Sigmoid colon (tissue), 7 donors: ENCODE data around the gene RPS6KA5. TPM values are rescaled to one million over a fixed set of nuclear protein-coding genes. Genes with fewer than 3 reads are reported as not detected.
"Not testable (repeated sequence)": the region's sequence is repeated elsewhere in the genome, so short reads cannot be mapped to it uniquely, and the experiment has no call there.

Source experiments
- DNase-seq: peaks from one replicate; pipeline ENCODE4 v3.0.0-alpha.2; 2019
- H3K27ac ChIP-seq, 4 donors: fragments of 200-600 bp; sonication (generic); one replicate each; pipeline ENCODE4 v1.5.1; 2016 to 2019; ENCODE audit warnings: mild to moderate bottlenecking in 1 of 4
- H3K27me3 ChIP-seq, 3 donors: fragments of 200-600 bp; sonication (generic); one replicate each; pipeline ENCODE4 v1.5.1; 2019; ENCODE audit warnings: mild to moderate bottlenecking in 1 of 3
- H3K36me3 ChIP-seq, 4 donors: fragments of 200-600 bp; sonication (generic); one replicate each; pipeline ENCODE4 v1.5.1; 2016 to 2019
- H3K4me1 ChIP-seq, 4 donors: fragments of 200-600 bp; sonication (generic); one replicate each; pipeline ENCODE4 v1.5.1; 2017 to 2019
- H3K4me3 ChIP-seq, 4 donors: fragments of 200-600 bp; sonication (generic); one replicate each; pipeline ENCODE4 v1.5.1; 2017 to 2019; ENCODE audit warnings: mild to moderate bottlenecking in 2 of 4, moderate library complexity in 1 of 4
- H3K9me3 ChIP-seq, 4 donors: fragments of 200-600 bp in 3 of 4; sonication (generic) in 3 of 4; one replicate each; pipeline versions ENCODE4 v1.5.1 to v1.6.1; 2013 to 2019
- EP300 ChIP-seq, 4 donors: sonication (generic); formaldehyde crosslinking; IDR thresholded peaks; one replicate each; pipeline ENCODE4 v1.6.1; 2017; ENCODE audit warnings: antibody characterized with exemption in 4 of 4
- POLR2A ChIP-seq, 2 donors: fragments of 450-650 bp; IDR thresholded peaks; one replicate each; pipeline ENCODE4 v1.6.1; 2016; ENCODE audit warnings: antibody characterized with exemption in 2 of 2, mild to moderate bottlenecking in 2 of 2, moderate library complexity in 2 of 2
- POLR2AphosphoS5 ChIP-seq, 4 donors: sonication (generic); formaldehyde crosslinking; IDR thresholded peaks; one replicate each; pipeline ENCODE4 v1.6.1; 2017; ENCODE audit warnings: antibody characterized with exemption in 4 of 4
- WGBS, 2 donors: extraction: QIAGEN DNeasy Blood & Tissue Kit; methylation state at CpG; one replicate each; pipeline ENCODE4 v1.1.7; 2013; 5-methylcytosine and 5-hydroxymethylcytosine counted together
- intact Hi-C: fragments of 100-400 bp; cut with DNase I; formaldehyde crosslinking; loops from one replicate; pipeline ENCODE4 v1.15.1; 2023
- polyA plus RNA-seq, 3 donors: library from polyadenylated mRNA; stranded (reverse); fragments of 200-250 nt; gene quantifications; one replicate each; pipeline ENCODE4 v1.2.3, GENCODE V29; 2013
- total RNA-seq, 4 donors: library from RNA; depleted of rRNA; stranded (reverse); fragments of >200 nt; gene quantifications; one replicate each; pipeline ENCODE4 v1.1.0, GENCODE V29; 2016
- TF ChIP-seq, protein P1 (sequence below), 4 experiments: fragments of 450-650 bp in 3 of 4; fragments of 200-600 bp in 1 of 4; IDR thresholded peaks; one replicate each; pipeline ENCODE4 v1.5.1; 2016 to 2019; ENCODE audit warnings: antibody characterized with exemption in 4 of 4, mild to moderate bottlenecking in 3 of 4, moderate library complexity in 2 of 4
- donor health status: healthy with polysubstance abuse.
- donor health status: Bipolar disorder and iron deficiency.
- donor health status: healthy.

Gene RPS6KA5
- total and polyA plus RNA-seq, 7 donors, result 3.6 to 36.4 (median 18.2) TPM

DNA sequence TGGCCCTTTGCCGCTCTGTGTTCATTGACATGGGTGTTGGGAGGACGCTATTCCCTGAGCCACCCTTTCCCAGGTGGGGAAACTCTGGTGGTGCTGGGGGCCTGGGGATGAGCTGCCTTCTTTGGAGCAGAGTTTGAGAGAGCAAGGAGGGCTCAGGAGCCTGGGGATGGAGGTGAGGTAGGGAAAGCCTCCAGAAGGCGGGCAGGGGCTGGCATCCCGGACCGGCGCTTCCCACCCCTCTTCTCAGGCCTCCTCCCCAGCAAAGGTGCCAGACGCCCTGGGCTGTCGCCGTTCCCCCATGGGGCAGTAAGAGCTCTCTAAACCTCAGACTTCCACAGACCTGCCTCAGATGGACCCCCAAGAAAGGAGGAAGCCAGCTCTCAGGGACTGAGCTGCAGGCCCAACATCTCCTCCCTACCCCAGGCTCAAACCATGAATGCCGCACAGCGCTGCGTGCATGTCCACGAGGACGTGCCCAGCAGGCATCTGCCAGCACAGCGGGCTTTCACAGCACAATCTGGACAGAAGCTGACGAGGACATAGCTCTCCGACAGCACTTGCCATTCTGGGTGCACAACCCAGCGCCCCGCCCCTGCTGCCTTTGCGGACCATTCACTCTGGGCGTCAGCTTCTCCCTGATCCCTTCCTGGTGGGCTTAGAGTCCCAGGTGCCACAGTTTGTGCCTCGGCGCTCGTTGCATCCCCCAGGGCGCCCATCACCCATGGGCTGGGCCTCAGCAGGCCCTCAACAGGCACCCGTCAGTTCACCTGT, 229.3 kb downstream of the RPS6KA5 start:
- 91 to 95% methylated on average over 26 of the region's 26 CpGs for WGBS, 2 donors

DNA sequence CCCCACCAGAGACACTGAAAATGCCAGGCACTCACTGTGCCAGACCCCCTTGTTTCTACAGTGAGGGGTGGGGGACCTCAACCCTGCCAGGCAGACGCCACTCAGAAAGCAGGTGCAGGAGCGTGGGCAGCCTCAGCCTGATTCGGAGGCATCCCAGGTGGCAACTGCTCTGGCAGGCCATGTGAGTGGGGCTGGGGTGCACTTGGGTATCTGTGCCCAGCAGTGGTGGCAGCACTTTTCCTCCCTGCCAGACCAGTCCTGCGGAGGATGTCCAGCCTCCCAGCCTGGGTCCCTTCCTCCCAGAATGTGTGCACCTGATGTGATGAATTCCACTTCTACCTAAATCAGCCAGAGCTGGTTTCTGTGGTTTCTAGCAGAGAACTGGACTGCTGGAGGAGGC, 230.8 kb downstream of the RPS6KA5 start:
- Histone ChIP-seq H3K27ac (no peak overlapping the region), H3K9me3 (no peaks in the 10 kb centered on the region), H3K36me3 (no peaks in the 10 kb centered on the region), H3K4me3 (no peak overlapping the region), H3K4me1 (peaks cover 0 to 16% (median 8%) of the 10 kb centered on the region in 4 donors), H3K27me3 (no peaks in the 10 kb centered on the region)
- DNase-seq, result no peak
- 94 to 97% methylated on average over 4 of the region's 4 CpGs for WGBS, 2 donors
- TF ChIP-seq, protein P1, sequence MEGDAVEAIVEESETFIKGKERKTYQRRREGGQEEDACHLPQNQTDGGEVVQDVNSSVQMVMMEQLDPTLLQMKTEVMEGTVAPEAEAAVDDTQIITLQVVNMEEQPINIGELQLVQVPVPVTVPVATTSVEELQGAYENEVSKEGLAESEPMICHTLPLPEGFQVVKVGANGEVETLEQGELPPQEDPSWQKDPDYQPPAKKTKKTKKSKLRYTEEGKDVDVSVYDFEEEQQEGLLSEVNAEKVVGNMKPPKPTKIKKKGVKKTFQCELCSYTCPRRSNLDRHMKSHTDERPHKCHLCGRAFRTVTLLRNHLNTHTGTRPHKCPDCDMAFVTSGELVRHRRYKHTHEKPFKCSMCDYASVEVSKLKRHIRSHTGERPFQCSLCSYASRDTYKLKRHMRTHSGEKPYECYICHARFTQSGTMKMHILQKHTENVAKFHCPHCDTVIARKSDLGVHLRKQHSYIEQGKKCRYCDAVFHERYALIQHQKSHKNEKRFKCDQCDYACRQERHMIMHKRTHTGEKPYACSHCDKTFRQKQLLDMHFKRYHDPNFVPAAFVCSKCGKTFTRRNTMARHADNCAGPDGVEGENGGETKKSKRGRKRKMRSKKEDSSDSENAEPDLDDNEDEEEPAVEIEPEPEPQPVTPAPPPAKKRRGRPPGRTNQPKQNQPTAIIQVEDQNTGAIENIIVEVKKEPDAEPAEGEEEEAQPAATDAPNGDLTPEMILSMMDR (IDR thresholded peaks at IDR 0.05), result no peak
- no peak for TF ChIP-seq POLR2AphosphoS5 (IDR thresholded peaks at IDR 0.05)
- no peak for TF ChIP-seq EP300 (IDR thresholded peaks at IDR 0.05)
- no peak for TF ChIP-seq POLR2A (IDR thresholded peaks at IDR 0.05)
- intact Hi-C loops, result no loop called here

More for the DNA sequence above, 229.3 kb downstream of the RPS6KA5 start:
- Histone ChIP-seq H3K4me3 (no peak overlapping the region), H3K4me1 (peaks cover 0 to 16% (median 8%) of the 10 kb centered on the region in 4 donors), H3K27ac (no peak overlapping the region), H3K9me3 (no peaks in the 10 kb centered on the region), H3K36me3 (no peaks in the 10 kb centered on the region), H3K27me3 (no peaks in the 10 kb centered on the region)
- intact Hi-C loops, result no loop called here
- DNase-seq, result peak; percentile 58
- TF ChIP-seq POLR2AphosphoS5 (IDR thresholded peaks at IDR 0.05) (no peak), POLR2A (IDR thresholded peaks at IDR 0.05) (no peak), EP300 (IDR thresholded peaks at IDR 0.05) (no peak)
- TF ChIP-seq, protein P1 (IDR thresholded peaks at IDR 0.05), result no peak

DNA sequence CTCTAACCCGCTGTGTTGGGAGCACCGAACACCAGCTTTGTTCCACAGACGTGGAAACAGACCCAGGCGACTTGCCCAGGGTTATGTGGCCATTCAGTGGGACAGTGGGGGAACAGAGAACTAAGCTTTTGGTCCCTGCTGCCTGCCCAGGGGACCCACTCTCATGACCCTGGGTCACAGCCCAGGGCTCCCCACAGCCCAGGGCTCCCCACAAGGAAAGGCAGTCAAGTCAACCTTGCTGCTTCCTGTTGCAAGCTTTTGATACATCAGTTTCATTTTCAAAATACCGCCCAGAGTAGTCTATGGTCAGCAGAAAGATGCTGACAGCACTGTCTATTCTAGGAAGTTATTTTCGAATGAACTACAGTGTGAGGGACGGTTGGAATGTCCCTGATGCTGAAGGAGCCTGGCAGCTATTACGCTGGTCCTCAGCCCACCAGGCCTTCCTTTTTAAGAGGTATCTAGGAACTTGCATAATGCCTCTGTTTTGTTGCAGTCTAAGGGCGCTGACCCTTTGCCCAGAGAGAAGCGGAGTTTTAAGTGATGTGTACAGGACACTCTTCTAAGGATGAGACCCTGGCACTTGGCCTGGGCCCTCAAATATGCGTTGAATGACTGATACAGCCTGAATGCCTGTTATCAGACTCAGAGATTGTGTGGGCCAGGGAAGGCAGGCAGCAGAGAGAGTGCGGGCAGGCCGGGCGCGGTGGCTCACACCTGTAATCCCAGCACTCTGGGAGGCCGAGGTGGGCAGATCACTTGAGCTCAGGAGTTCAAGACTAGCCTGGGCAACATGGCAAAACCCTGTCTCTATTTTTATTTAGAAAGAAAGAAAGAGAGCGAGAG, 231.6 kb downstream of the RPS6KA5 start:
- Histone ChIP-seq H3K4me1 (peaks cover 0 to 16% (median 8%) of the 10 kb centered on the region in 4 donors), H3K4me3 (peak overlapping the region; percentile 23 to 46 (median 40)), H3K27ac (peak overlapping the region; percentile 63 to 83 (median 77)), H3K27me3 (no peaks in the 10 kb centered on the region), H3K9me3 (no peaks in the 10 kb centered on the region), H3K36me3 (no peaks in the 10 kb centered on the region)
- no peak for DNase-seq
- 81 to 87% methylated on average over 17 of the region's 17 CpGs for WGBS, 2 donors
- TF ChIP-seq, protein P1 (IDR thresholded peaks at IDR 0.05), result no peak
- no peak for TF ChIP-seq POLR2A (IDR thresholded peaks at IDR 0.05)
- TF ChIP-seq POLR2AphosphoS5 (IDR thresholded peaks at IDR 0.05), result no peak
- TF ChIP-seq EP300 (IDR thresholded peaks at IDR 0.05), result no peak
- intact Hi-C loops, result no loop called here

DNA sequence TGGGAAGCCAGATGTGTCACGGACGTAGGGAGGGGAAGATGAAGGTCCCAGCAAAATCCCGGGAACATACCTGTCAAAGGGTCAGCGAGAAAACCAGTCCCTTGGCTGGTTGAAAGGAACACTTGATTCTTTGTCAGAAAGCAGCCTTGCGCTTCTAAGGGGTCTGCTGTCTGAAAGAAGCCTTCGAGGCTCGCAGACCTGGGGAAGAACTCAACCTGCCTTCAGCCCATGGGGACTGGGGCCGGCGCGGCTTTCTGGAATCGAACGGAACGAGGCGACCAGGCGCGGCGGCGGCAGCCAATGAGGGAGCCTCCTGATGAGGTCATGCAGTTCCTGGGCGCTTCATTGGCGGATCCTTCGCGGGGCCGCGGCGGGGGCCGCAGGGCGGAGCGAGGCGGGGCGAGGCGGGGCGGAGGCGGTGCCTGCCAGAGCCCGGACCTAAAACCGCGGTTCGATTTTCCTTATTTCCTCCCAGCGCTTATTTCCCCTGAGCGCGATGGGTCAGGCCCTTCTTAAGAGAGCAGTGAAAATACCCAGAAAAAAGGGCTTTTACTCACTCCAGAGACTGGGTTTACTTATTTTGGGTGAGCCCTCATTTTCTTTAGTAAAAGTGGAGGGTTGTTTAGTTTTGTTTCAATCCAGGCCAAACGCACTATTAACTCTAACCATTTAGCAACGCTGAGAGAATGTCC, 232.4 kb downstream of the RPS6KA5 start:
- WGBS, 2 donors, result 2 to 4% methylated on average over 42 of the region's 42 CpGs
- Histone ChIP-seq H3K4me1 (peaks cover 0 to 16% (median 8%) of the 10 kb centered on the region in 4 donors), H3K36me3 (no peaks in the 10 kb centered on the region), H3K27ac (peak overlapping the region; percentile 63 to 83 (median 77)), H3K4me3 (peak overlapping the region; percentile 23 to 46 (median 40)), H3K27me3 (no peaks in the 10 kb centered on the region), H3K9me3 (peaks cover 0 to 3% (median under 1%) of the 10 kb centered on the region in 4 donors)
- TF ChIP-seq POLR2A (IDR thresholded peaks at IDR 0.05), result no peak
- TF ChIP-seq POLR2AphosphoS5 (IDR thresholded peaks at IDR 0.05), result peak; percentile 22 to 87 (median 53)
- no peak for TF ChIP-seq EP300 (IDR thresholded peaks at IDR 0.05)
- TF ChIP-seq, protein P1 (IDR thresholded peaks at IDR 0.05), result no peak
- intact Hi-C loops, result no loop called here
- peak; percentile 96 for DNase-seq

DNA sequence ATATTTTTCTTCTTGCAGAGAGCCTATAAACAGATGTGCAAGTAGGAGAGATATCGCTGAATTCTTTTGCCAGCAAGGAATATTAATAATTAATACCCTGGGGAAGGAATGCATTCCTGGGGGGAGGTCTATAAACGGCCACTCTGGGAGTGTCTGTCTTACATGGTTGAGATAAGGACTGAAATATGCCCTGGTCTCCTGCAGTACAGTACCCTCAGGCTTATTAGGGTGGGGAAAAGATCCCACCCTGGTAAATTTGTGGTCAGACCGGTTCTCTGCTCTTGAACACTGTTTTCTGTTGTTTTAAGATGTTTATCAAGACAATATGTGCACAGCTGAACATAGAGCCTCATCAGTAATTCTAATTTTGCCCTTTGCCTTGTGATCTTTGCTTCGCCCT, 236.9 kb downstream of the RPS6KA5 start:
- H3K36me3 ChIP-seq, H3K27ac ChIP-seq, DNase-seq, H3K4me3 ChIP-seq, H3K4me1 ChIP-seq, H3K27me3 ChIP-seq, H3K9me3 ChIP-seq, intact Hi-C loops: not testable (repeated sequence)
- 68 to 81% methylated on average over 4 of the region's 4 CpGs for WGBS, 2 donors
